WERI-Rb-1 (cell line): Measurements from ENCODE around the gene MED25.

Experiments
- DNase-seq: peaks from one replicate; pipeline ENCODE4 v3.0.0-alpha.2; 2020
- H3K27ac ChIP-seq: fragments of 250-450 bp; sonication (Bioruptor Pico); 2 replicates; pipeline ENCODE4 v1.5.1; 2020; ENCODE audit warnings: mild to moderate bottlenecking, moderate library complexity
- H3K27me3 ChIP-seq: fragments of 250-450 bp; sonication (Bioruptor Pico); 2 replicates; pipeline ENCODE4 v1.5.1; 2021; ENCODE audit warnings: mild to moderate bottlenecking, low read depth, moderate library complexity; ENCODE audit not compliant: insufficient read depth, severe bottlenecking
- H3K36me3 ChIP-seq: fragments of 250-450 bp; sonication (Bioruptor Pico); 2 replicates; pipeline ENCODE4 v1.5.1; 2020; ENCODE audit warnings: mild to moderate bottlenecking, moderate library complexity
- H3K4me3 ChIP-seq: 2 replicates; pipeline ENCODE4 v1.5.1; 2011; ENCODE audit warnings: low read depth, mild to moderate bottlenecking, control low read depth, low read length
- H3K9me3 ChIP-seq: fragments of 250-450 bp; sonication (Bioruptor Pico); 2 replicates; pipeline ENCODE4 v1.5.1; 2021; ENCODE audit warnings: mild to moderate bottlenecking, moderate library complexity; ENCODE audit not compliant: severe bottlenecking
- CTCF ChIP-seq: IDR thresholded peaks from 2 replicates; pipeline ENCODE4 v1.5.1; 2011; ENCODE audit warnings: low read depth, mild to moderate bottlenecking, control low read depth, inconsistent platforms, low read length

The MED25 gene

GRCh38 chr19:49848938-49849337 lies 30.8 kb downstream of the MED25 start:
- Histone ChIP-seq H3K27ac (no peak overlapping the region), H3K36me3 (peaks cover 15% of the 10 kb centered on the region), H3K9me3 (no peaks in the 10 kb centered on the region), H3K4me3 (no peak overlapping the region), H3K27me3 (no peaks in the 10 kb centered on the region)
- DNase-seq, result no peak
- TF ChIP-seq CTCF, result no peak

DNA sequence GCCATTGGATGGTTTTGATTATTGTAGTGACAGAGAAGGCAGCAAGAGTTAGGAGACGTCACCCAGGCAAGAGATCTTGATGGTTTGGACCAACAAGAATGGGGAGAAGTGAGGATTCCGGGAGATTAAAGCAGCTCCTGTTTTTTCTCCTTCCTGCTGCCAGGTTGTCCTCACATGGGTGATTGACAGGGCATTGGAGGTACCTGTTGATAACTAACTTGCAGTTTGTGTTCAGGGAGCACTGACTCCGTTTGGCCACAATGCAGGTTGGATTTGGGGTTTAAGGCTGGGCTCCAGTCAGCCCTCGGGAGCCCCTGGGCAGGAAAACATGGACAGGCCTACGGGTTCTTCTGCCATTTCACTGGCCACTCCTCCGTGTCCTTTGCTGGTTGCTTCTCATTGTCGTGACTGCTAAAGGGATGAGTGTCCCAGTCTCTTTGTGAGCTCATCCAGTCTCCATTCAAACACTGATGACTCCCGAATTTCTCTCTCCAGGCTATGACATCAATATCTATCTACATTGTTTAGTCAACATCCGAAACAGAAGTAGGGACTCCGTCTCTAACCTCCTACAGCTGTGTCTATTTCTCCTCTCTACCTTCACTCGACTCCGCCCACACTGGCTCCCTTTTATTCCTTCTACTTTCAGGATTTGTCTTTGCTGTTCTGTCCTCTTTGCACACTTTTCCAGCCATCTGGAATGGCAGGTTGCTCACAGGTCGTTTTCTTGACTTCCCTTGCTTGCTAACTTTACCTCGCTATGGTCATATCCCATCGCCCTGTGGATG lies 31.5 kb downstream of the MED25 start:
- no peaks in the 10 kb centered on the region for H3K27me3 ChIP-seq
- no peaks in the 10 kb centered on the region for H3K9me3 ChIP-seq
- H3K4me3 ChIP-seq, result peak overlapping the region; percentile 70; the same call in 1 of the 2 replicates
- H3K36me3 ChIP-seq, result peaks cover 22% of the 10 kb centered on the region
- H3K27ac ChIP-seq, result no peak overlapping the region; the same call in none of the 2 replicates
- no peak for TF ChIP-seq CTCF
- no peak for DNase-seq

DNA sequence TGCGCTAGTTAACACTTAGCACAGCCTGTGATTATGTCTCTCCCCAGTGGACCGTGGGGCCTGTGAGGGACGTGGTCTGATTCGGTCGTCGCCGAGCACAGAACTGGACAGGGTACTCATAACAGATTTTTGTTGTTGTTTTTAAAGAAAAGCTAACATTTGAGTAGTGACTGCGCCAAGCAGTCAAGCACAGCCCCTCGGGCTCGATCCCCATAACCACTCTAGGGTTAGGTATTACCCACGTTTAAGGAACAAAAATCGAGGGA lies 32.1 kb downstream of the MED25 start:
- Histone ChIP-seq H3K27ac (peak overlapping the region; percentile 96), H3K27me3 (no peaks in the 10 kb centered on the region), H3K9me3 (no peaks in the 10 kb centered on the region), H3K4me3 (peak overlapping the region; percentile 70), H3K36me3 (peaks cover 27% of the 10 kb centered on the region)
- DNase-seq, result no peak
- TF ChIP-seq CTCF, result no peak

DNA sequence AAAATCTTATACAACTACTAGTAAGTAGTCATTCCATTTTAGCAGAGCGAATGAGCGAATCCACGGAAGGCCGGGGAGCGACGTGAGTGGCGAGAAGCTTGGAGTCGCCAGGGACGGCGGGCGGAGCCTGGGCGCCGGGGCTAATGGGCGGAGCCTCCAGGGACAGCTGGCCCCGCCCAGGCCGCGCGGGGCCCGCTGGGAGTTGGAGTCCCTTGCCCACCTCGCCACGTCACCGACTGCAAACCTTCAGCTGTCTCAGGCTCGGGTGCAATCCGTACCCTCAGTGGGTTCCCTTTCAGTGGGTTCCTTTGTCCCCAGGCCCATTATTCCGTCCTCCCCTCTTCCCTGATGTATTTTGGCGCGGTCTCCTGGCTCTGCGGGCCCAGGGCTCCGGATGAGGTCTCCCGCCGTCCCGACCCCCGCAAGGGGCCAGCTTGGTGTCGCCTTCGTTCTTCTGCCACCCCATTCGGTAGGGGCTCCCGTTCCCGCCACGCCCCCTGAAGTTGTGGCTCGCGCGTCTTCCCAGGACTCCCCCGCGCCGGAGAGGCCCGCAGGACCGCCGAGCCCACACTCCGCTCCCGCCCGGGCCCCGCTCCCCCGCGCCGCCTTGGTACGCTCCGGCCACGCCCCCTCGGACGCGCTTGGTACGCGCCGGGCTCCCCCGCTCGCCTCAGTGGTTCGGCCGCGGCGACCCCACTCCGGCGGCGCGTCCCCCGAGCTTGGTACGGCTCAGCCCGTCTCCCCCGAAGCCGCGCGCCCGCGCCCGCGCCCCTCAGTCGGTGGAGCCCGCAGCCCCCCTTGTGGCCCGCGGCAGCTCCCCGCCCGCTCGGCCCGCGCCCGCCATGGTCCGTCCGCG lies 32.6 kb downstream of the MED25 start, which contains the start of gene PTOV1:
Gene PTOV1 (plus strand): TSS at position 673 of the 856 bp plus-strand sequence.
- no peaks in the 10 kb centered on the region for H3K27me3 ChIP-seq
- peak; percentile 86 for DNase-seq
- TF ChIP-seq CTCF, result no peak
- peak within 1 kb of the TSS; percentile 96 for H3K27ac ChIP-seq
- H3K4me3 ChIP-seq, result peak within 1 kb of the TSS; percentile 70
- H3K9me3 ChIP-seq, result no peaks in the 10 kb centered on the region
- H3K36me3 ChIP-seq, result peaks cover 33% of the 10 kb centered on the region

DNA sequence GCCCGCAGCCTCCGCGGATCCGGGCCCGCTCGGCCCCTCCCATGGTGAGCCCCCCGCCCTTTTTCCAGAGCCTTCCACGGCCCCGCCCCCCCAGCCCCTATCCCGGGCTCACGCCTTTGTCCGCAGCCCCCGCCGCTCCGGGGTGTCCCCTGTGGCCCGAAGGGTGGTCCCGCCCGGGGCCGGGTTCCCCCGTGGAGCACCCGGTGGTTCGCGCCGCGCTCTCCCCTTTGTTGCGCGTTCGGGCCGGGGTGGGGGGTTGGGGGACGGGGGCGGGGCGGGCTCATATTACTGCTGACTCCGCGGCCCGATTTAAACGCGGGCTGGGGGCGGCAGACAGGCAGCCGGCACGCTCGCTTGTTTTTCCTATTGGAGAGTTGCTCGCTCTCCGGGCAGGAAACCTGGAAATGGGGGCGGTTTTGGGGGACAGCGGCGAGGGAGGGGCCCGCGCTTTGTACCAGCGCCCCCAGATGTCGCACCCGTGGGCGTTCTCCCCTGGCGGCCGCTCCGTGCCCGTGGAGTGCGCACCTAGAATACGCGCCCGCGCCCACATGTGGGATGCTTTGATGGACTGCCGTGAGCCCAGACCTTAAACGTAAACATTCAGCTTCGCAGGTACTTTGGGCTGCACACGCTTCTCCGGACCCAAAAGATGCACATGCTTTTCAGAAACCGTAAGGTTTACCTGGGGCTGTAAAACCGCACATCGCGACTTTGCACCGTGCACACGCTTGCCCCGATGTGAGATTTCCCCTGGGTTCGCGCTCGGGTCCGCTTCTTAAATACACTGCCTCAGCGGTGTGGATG lies 33.6 kb downstream of the MED25 start:
- no peaks in the 10 kb centered on the region for H3K27me3 ChIP-seq
- TF ChIP-seq CTCF, result no peak
- H3K27ac ChIP-seq, result peak overlapping the region; percentile 96
- peak overlapping the region; percentile 70 for H3K4me3 ChIP-seq
- peaks cover 42% of the 10 kb centered on the region for H3K36me3 ChIP-seq
- H3K9me3 ChIP-seq, result no peaks in the 10 kb centered on the region
- peak; percentile 50 for DNase-seq
